HG03064 (cell line): Measurements from ENCODE around the gene VPS13D.
A peak's percentile ranks its signal among the peaks of the same experiment; 100 is the strongest.

Experiments
- ATAC-seq: cut with Tn5 transposase; IDR thresholded peaks from one replicate; pipeline ENCODE4 v1.9.1; 2021; ENCODE audit warnings: low read depth; ENCODE audit not compliant: unreplicated experiment

The VPS13D gene

DNA sequence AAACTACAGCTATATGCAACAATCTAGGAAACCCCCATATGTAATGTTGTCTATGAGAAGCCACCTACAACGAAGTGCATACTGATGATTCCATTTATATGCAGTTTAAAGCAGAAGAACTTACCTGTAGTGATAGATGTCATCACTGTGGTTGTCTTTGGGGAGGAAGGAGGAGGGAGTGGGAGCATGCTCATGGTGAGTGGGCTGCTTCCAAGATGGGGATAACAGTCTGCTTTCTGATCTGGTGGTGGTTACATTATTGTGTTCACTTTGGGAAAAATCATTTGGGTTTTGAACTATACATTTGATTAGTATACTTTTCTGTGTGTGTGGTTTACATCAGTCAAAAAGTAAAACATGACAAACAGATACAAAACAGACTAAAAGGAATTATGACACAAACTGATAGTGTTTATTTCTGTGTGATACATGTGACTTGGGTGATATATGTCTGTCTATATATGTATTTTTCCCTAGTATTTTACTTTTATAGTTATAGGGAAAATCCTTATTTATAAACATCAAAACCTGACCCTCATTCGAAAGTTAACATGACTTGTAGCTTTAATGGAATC, 184.7 kb downstream of the VPS13D start:
- ATAC-seq = no peak

DNA sequence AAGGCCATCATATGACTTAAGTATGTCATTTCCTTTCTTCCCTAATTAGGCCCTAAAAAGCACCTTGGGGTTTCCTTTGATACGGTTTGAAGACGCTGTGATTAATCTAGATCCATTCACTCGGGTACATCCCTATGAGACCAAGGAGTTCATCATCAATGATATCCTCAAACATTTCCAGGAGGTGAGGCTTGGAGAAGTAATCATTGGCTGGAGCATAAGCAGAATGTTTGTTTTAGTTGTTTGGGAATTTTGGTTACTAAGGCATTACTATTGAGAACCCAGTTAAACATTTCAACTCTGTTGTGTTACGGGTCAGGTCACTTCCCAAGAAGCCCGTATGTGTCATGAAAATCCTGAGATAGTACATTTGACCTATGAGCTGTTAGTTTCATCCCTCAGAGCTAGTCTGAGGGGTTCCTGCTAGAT, 185.2 kb downstream of the VPS13D start:
- no peak for ATAC-seq

DNA sequence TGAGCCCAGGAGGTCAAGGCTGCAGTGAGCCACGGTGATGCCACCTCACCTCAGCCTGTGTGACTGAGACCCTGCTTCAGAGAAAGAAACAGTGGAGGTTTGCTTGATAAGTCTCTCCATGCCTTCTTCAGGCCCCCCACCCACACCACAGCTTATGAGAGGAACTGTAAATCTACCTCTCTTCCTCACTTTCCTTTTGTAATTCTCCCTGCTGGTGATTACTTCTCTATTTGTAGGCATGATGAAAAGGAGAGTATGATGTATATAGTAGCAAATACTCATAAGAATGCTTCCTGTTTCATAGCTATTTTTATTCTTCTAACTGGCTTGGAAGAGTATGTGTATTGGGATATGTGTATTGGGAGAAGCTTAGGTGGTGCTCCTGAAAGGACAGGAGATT, 186.3 kb downstream of the VPS13D start:
- no peak for ATAC-seq

DNA sequence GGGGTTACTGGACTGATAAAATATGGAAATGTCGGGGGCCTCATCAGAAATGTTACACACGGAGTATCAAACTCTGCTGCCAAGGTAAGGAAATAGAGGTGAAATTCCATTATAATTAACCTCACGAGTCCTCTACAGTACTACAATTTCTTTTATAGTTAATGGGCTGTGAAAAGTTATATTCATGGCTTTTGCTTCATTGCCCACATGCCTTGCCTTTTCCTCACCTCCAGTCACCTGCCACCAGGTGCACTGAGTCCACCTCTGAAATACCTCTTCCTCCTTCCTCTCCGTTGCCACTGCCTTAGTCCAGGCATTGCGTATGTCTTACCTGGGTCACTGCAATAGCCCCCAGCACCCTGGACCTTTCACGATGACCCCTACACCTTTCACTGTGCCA, 186.9 kb downstream of the VPS13D start:
- ATAC-seq = no peak

DNA sequence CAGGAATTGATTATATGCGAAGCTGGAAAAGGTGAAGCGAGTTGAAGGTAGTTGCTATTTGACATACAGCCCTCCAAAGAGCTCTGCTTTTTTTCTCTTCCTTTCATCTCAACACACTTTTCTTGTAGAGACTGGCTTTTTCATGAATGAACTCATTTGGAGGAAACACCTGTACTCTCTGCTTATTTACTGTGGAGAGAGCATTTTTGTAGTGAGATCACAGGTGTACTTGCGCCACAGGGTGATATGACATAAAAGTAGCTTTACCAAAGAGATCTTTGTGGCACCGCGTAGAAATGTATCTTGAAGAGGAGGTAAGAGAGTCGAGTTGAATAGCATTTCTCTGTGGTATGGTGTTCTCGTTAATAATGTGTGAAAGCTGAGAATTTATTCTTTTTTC, 187.6 kb downstream of the VPS13D start:
- no peak for ATAC-seq

DNA sequence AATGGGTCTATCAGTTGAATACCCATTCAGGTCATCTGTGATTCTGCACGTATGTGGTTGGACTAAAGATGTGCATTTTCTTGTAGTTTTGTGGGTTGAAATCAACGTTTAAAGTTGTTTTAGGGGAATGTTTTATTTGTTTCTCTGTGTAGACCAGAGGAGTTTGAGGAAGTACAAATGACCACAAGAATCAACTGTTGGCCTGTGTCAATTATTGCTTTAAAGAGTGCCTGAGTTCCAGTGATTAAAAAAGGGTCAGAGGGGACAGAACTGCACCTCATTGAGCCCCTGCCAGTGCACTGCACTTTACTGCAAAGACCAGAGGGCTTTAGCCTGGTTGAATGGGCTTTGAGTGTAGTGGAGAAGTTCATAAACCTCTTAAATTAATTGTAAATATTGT, 190.3 kb downstream of the VPS13D start:
- no peak for ATAC-seq

DNA sequence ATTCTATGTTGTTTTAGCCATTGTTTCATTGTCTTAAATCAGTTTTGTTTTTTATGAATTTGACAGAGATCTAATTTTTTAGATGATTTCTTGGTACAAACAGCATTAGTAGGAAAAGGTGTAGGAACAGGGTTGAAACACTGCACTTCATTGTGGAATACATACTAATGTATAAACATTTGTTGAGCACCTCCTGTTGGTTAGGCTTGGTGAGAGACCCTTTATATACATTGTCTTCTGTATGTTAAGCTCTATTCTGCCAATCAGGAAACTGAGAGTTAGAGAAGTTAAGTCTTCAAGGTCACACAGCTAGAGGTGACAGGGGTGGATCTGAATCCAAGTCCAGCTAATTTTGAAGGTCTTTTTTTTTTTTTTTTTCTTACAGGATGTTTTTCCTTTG, 192.7 kb downstream of the VPS13D start:
- ATAC-seq = no peak

DNA sequence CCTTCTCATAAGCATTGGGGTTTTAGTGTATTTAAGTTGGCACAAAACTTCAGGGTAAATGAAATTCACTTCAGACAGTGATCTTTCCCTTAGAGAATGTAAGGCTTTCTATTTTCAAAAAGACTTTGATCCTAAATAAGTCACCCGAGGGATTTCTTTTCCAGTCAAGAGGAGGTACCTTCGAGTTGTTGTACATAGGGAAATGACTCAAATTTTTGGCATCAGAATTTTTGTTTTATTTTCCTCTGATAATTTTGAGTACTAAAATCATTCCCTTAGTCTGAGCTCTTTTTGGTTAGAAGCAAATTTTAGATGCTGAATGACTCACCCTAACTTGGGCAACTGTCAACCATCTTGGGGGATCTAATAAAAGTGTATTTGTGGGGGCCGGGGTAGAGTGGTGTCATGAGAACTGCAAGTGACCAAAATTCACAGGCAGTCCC, 194.3 kb downstream of the VPS13D start:
- no peak for ATAC-seq

DNA sequence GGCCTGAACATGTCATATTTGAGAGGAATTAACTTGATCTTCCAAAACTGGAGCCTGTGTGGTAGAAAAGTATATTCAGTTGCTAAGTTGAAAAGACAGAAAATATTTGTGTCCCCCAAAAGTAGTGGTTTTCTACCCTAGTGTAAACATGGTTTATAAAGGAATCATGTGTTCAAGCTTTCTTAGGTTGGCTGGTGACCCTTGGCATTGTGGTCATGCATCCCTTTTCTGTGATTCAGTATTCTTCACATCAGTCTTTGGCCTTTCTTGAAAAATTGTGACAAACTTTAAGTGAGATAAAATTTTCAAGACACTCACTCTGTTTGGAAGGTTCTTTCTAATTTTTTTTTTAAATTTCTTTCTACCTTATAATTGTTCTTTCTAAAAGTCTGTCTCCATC, 195.0 kb downstream of the VPS13D start:
- no peak for ATAC-seq

DNA sequence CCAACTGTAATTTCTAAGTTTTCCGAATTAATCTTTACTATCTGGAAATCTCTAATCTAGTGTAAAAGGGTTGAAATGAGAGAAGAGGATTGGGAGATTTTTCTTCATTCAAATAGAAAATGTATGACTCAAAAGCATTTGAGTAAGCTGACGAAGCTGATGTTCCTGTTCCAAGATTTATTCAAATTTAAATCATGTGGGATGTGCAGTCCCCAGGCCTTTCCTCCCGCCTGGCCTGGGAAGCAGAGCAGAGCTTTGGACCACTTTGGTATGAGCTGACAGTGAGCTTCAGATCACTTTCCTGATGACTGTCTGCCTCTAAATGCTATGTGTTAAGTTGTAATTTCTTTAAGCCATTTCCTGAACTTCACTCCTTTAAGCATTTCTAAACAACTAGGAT, 196.2 kb downstream of the VPS13D start:
- ATAC-seq = no peak

DNA sequence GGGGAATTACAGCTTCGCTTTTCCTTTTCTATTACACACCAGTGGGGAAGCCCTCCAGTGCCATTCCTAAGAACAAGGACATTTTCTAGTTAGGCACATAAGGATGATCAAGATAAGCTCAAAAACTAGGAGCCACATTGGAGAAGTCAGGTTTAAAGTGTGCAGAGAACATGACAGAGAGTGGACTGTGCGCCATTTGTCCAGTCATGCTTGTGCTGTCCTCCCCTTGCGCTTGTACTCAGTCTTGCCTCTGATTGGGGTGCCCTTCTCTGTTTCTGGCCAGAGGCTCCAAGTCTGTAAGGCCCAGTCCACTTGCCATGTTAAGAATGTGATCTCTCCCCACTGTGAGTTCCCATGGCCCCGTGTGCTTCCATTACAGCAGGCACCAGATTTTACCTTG, 198.5 kb downstream of the VPS13D start:
- no peak for ATAC-seq

DNA sequence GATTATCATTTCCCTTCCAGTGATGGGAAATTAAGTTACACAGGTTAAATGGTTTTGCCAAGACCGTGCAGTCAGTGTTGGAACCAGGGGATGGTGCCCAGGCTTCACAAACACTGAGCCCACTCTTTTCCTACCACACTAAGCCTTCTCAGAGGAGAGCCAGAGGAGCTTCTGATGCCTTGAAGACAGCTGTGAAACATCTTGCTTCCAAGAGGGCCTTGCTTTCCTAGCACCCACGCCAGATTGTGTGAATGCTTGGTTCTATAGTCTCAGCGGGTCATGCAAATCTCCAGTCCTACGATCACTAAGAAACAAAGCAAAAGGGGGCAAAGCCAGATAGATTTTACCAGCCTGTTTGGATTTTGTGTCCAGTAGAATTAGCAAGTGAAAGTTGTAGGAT, 200.7 kb downstream of the VPS13D start:
- ATAC-seq = no peak

DNA sequence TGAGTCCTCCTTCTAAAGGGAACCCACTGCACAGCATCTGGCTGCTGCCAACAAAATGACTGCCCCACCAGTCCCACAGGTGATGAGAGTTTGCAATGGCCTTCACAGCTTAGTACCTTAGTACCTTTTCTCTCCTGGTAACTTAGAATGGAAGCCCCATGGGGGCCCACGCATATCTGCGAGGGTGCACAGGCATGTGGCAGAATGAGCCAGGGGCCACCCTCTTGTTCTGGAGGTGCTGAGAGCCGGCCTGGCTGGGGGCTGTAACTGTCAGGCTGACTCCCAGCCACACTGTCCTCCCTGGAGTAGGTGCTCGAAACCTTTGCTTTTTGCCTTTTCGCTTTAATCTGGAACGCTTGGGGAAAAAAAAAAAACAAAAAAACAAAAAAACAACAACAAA, 203.1 kb downstream of the VPS13D start:
- no peak for ATAC-seq

DNA sequence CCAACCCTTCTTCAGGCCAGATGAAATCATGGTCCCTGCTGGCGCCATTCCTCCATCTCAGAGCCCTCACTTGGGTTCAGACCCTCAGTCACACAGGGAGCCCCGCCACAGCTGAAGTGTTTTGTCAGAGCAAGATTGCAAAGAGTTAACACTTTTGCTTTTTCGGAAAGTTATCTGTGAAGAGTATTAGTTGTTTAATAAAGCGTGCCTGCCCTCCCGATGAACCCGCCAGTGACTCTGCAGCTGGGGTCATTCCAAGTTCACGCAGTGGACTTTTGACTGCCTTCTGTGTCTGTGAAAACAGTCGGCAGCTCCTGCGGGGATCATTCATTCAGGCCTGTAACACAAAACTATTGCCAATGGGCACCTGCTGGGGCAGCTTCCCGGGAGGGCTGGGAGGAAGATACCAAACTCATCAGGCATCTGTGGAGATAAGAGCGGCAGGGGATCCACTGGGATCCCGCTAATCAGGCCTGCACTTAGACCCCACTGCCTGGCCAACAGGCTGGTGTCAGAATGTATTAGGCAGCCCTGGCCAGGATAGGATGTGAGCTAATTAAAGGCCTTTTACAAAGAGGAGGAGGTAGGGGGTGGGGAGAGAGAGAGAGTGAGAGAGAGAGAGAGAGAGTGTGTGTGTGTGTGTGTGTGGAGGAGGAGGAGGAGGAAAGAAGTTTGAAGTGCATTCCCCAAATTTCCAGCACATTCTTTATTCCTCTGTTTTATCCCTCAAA, 203.7 kb downstream of the VPS13D start:
- no peak for ATAC-seq

DNA sequence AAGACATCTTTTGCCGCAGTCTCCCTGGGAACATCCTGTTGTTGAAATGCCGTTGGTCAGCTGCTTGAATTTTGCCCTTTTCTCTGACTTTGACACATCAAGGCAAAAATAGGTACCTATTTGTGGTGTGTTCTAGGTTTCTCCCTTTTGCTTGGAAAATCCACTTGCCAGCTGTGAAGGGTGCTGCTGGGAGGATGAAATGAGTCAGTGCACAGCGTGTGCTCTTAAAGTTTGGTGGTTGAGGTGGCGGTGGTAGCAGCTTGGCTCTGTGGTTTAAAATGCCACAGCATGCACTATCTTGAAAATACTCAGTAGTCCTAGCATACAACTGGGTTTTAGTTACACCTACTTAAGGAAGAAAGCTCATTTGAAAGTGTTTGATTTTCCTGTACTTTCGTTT, 204.3 kb downstream of the VPS13D start:
- ATAC-seq = no peak

DNA sequence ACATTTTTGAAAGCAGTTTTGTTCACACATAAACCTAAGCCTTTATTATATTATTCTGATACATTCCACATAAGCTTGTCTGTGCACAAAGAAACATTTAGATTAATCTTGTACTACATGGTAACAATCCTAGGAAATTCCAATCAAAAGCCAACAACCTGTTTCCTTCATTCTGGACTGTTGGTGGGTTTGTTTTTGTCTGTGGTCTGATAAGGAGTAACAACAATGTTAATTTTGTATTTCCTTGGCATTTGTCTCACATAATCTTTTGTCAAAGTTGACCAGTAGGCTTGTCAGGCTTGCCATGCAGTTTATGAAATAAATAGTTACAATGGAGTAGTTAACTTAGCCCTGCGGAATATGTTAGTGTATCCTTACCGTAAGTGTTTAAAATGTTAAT, 204.9 kb downstream of the VPS13D start:
- no peak for ATAC-seq

DNA sequence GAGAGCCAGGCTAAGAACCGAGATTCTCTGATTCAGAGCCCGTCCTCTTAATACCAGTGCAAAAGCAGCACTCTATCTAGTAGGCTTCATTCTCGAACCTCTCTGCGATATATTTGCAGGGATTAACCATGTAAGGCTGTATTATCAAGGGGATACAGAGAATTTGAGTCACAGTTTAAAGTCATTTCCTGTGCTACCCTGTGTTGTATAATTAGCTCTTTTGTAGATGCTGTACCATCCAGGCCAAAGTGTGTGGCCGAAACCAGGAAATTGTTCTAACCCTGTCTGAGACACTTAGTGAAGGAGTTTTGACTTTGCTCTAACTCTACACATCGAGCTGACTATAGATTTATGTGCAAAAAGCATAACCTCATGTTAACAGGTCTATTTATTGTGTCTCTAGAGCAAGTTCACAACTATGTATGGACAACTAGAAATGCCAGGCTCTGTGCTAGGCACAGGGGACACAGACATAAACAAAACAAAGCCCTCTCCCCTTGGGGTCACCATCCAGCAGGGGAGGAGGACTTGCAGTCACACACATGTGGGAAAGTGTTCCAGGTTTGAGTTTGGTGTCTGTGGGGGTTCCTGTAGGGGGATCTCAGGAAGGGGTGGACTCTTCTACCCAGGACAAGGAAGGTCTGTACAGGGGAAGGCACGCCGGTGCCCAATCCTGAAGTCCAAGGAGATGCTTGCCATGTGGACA, 206.0 kb downstream of the VPS13D start:
- ATAC-seq = peak; percentile 60

DNA sequence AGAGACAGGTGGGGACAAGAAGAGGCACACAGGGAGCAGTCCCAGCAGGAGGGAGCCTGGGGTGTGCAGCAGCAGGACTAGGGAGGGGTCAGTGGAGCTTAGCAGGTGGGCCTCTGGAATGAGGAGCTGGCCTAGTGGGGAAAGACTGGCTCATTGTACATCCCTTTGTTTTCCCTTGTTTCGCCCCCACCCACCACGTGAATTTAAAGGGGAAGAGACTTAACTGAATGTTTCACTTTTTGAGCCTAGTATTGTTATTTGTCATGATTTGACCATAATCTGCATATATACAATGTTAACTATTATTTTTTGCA, 206.5 kb downstream of the VPS13D start:
- no peak for ATAC-seq

DNA sequence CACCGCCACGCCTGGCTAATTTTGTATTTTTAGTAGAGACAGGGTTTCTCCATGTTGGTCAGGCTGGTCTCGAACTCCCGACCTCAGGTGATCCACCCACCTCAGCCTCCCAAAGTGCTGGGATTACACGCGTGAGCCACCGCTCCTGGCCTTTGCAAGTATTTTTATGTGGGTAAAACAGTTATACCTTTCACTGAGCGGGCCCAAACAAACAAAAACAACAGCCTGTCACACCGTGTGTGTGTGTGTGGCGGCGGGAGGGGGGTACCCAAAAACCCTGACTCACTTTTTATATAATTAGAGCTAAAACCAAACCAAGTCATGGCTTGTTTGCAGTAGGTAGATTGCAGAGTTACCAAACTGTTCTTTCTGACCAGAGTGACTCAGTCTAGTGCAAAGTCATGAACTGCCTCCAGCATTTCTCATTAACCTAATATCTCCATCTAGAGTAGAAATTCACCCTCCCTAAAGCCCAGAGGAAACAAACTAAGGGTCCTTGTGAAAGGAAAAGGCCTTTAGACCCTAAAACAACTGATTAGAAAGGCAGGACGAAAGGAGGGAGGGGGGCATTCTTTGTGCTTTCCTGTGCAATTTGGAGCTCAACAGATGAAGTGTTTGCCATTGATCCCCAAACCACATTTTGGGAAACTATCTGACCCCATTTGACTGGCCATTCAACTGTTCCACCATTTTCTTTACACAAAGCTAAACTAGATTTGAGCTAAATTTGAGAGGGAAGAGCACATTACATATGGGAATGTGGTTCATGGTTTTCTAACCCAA, 207.2 kb downstream of the VPS13D start:
- no peak for ATAC-seq

DNA sequence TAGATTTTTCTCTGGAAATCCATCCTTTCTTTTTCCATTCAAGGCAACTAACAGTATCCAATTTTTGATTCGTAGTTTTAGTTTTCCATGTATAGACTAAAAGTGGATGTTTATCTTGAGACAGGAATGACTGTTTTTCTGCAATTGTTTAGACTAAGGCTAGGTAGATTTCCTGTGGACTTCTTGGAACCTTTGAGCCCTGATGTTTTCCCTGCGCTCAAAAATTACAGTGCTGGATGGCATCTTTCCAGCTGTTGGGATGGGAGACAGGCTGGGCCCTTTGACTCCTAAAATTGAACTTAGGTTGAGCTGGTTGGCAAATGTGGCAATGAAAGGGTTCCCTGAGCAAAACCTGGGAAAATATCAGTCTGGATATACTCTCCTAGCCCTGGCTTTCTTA, 207.8 kb downstream of the VPS13D start:
- no peak for ATAC-seq

DNA sequence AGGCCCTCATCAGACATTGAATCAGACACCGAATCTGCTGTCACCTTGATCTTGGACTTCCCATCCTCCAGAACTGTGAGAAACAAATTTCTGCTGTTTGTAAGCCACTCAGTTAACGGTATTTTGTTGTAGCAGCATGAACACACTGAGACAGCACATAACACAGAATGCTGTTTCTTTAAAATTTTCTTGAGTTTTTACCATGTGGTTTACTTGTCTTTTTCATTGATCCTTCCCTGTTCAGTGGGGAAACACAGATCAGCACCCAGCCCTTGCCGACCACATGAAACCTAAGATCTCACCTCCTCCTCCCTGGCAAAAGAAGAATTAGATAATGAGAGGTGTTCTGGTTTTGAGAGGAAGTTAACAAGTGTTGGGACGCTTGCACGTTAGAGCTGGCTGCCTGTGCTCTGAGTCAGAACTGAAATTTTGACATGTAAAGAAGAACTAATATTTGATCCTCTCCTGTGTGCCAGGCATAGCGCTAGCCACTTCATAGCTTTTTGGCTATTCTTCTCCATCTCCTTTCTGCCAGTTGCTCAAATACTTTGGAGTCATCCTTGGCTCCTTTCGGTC, 208.6 kb downstream of the VPS13D start:
- no peak for ATAC-seq
